ENCODE measurements around the gene ZNF569.

DNA sequence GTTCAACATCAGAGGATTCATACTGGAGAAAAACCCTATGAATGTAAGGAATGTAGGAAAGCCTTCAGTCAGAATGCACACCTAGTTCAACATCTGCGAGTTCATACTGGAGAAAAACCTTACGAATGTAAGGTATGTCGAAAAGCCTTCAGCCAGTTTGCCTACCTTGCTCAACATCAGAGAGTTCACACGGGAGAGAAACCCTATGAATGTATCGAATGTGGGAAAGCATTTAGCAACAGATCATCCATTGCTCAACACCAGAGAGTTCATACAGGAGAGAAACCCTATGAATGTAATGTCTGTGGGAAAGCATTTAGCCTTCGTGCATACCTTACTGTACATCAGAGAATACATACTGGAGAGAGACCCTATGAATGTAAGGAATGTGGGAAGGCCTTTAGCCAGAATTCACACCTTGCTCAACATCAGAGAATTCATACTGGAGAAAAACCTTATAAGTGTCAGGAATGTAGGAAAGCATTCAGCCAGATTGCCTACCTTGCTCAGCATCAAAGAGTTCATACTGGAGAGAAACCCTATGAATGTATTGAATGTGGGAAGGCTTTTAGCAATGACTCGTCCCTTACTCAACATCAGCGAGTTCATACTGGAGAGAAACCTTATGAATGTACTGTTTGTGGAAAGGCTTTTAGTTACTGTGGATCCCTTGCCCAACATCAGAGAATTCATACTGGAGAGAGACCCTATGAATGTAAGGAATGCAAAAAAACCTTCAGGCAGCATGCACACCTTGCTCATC lies 17.3 kb upstream of the ZNF569 start:
- TF ChIP-seq GATA2 (IDR thresholded peaks at IDR 0.05; ENCODE audit: low read depth, low read length) (no peak), GATA3 (IDR thresholded peaks at IDR 0.05; ENCODE audit: low read depth, low read length) (no peak)

Measured in SH-SY5Y (cell line).